GM18858 (cell line): ENCODE measurements around the gene PLA2G3.
"Not testable (repeated sequence)": the region's sequence is repeated elsewhere in the genome, so short reads cannot be mapped to it uniquely, and the experiment has no call there.

Experiments used
- ATAC-seq: cut with Tn5 transposase; IDR thresholded peaks from one replicate; pipeline ENCODE4 v1.9.1; 2021; ENCODE audit not compliant: unreplicated experiment

PLA2G3 gene

GRCh38 chr22:31124811-31125465 lies 15.4 kb downstream of the PLA2G3 start:
- no peak for ATAC-seq

- no peak for ATAC-seq
Measured at GRCh38 chr22:31124290-31124689, 16.0 kb downstream of the PLA2G3 start.

- ATAC-seq: no peak
Measured at GRCh38 chr22:31123292-31123602, 17.1 kb downstream of the PLA2G3 start.

GRCh38 chr22:31122532-31123291 lies 17.6 kb downstream of the PLA2G3 start, which contains the start of gene INPP5J:
Gene INPP5J (plus strand): TSS chr22:31122966. CDS start chr22:31123015, 49 bp downstream.
- no peak for ATAC-seq

- no peak for ATAC-seq
Measured at GRCh38 chr22:31122196-31122531, 18.1 kb downstream of the PLA2G3 start.

GRCh38 chr22:31121403-31121802 lies 18.9 kb downstream of the PLA2G3 start:
- ATAC-seq: no peak

GRCh38 chr22:31120642-31121041 lies 19.7 kb downstream of the PLA2G3 start:
- ATAC-seq: no peak

GRCh38 chr22:31120230-31120629 lies 20.1 kb downstream of the PLA2G3 start:
- no peak for ATAC-seq

- ATAC-seq: no peak
Measured at GRCh38 chr22:31119026-31119717, 21.1 kb downstream of the PLA2G3 start.

GRCh38 chr22:31118046-31118820 lies 22.1 kb downstream of the PLA2G3 start:
- no peak for ATAC-seq

- ATAC-seq: not testable (repeated sequence)
Measured at GRCh38 chr22:31112547-31113091, 27.7 kb downstream of the PLA2G3 start.

GRCh38 chr22:31107894-31108218 lies 32.5 kb downstream of the PLA2G3 start:
- no peak for ATAC-seq

GRCh38 chr22:31107178-31107893 lies 33.0 kb downstream of the PLA2G3 start, which contains the start of gene SELENOM:
Gene SELENOM (minus strand): TSS chr22:31107568. CDS start chr22:31107505, 63 bp downstream.
- peak; percentile 47 for ATAC-seq

GRCh38 chr22:31106731-31107177 lies 33.6 kb downstream of the PLA2G3 start:
- no peak for ATAC-seq

GRCh38 chr22:31106001-31106571 lies 34.2 kb downstream of the PLA2G3 start:
- no peak for ATAC-seq

GRCh38 chr22:31105282-31105929 lies 34.9 kb downstream of the PLA2G3 start:
- no peak for ATAC-seq

- ATAC-seq: no peak
Measured at GRCh38 chr22:31104869-31105268, 35.4 kb downstream of the PLA2G3 start.

GRCh38 chr22:31103899-31104694 lies 36.2 kb downstream of the PLA2G3 start:
- ATAC-seq: no peak

GRCh38 chr22:31103111-31103510 lies 37.2 kb downstream of the PLA2G3 start:
- no peak for ATAC-seq
